OCI-LY7 (cell line): Measurements from ENCODE around the gene CLSTN2. TPM values are rescaled to one million over a fixed set of nuclear protein-coding genes. Genes with fewer than 3 reads are reported as not detected.

Experiments used
- BruUV-seq: library from RNA; stranded (reverse); fragments of 400-500 nt; replicated peaks from 2 replicates; lab custom pipeline; 2021; lab: Mats Ljungman, UMichigan
- CTCF ChIA-PET: fragments of 300-600 bp; sonication (Branson Sonifier 250); formaldehyde crosslinking; loops from one replicate; lab custom pipeline; 2022; ENCODE audit warnings: antibody characterized with exemption; ENCODE audit not compliant: unreplicated experiment; lab: Charles Lee
- POLR2A ChIA-PET: fragments of 300-600 bp; sonication (Branson Sonifier 250); formaldehyde crosslinking; loops from one replicate; lab custom pipeline; 2022; ENCODE audit warnings: antibody characterized with exemption; lab: Charles Lee
- DNase-seq: peaks from one replicate; pipeline ENCODE4 v3.0.0-alpha.2; 2015; ENCODE audit warnings: low spot score
- H2AFZ ChIP-seq: fragments of 200-600 bp; sonication (generic), shearing (Covaris generic); 2 replicates; pipeline ENCODE4 v1.6.1; 2014; ENCODE audit warnings: mild to moderate bottlenecking, antibody characterized with exemption, low read length, moderate library complexity
- H3K27ac ChIP-seq: fragments of 200-600 bp; sonication (generic); 2 replicates; pipeline ENCODE4 v1.5.1; 2014; ENCODE audit warnings: mixed run types, low read depth, mild to moderate bottlenecking, moderate library complexity, low read length, inconsistent platforms; ENCODE audit not compliant: poor library complexity, severe bottlenecking
- H3K36me3 ChIP-seq: fragments of 200-600 bp; sonication (generic); 2 replicates; pipeline ENCODE4 v1.6.1; 2014; ENCODE audit warnings: mild to moderate bottlenecking, antibody characterized with exemption, low read length, moderate library complexity, mixed read lengths; ENCODE audit not compliant: insufficient read depth
- H3K4me1 ChIP-seq: fragments of 200-600 bp; sonication (generic); 2 replicates; pipeline ENCODE4 v1.5.1; 2014; ENCODE audit warnings: mild to moderate bottlenecking, low read length; ENCODE audit not compliant: insufficient read depth, poor library complexity, severe bottlenecking
- H3K4me2 ChIP-seq: fragments of 200-600 bp; sonication (generic); 2 replicates; pipeline ENCODE4 v1.6.1; 2014; ENCODE audit warnings: mild to moderate bottlenecking, low read length
- H3K4me3 ChIP-seq: fragments of 200-600 bp; sonication (generic); 2 replicates; pipeline ENCODE4 v1.5.1; 2014; ENCODE audit warnings: mild to moderate bottlenecking, low read depth, low read length; ENCODE audit not compliant: poor library complexity, severe bottlenecking
- H3K79me2 ChIP-seq: fragments of 200-600 bp; sonication (generic); 2 replicates; pipeline ENCODE4 v1.6.1; 2016; ENCODE audit warnings: low read depth, mild to moderate bottlenecking, low read length, moderate library complexity, mixed read lengths; ENCODE audit not compliant: insufficient read depth
- H3K9me2 ChIP-seq: fragments of 200-600 bp; sonication (generic); 2 replicates; pipeline ENCODE4 v1.6.1; 2016; ENCODE audit warnings: mild to moderate bottlenecking, low read length, mixed read lengths; ENCODE audit not compliant: insufficient read depth
- H3K9me3 ChIP-seq: fragments of 200-600 bp; sonication (generic); 2 replicates; pipeline ENCODE4 v1.6.1; 2014; ENCODE audit warnings: mild to moderate bottlenecking, mixed run types, low read length, mixed read lengths
- H4K20me1 ChIP-seq: fragments of 200-600 bp; sonication (generic); 2 replicates; pipeline ENCODE4 v1.6.1; 2014; ENCODE audit warnings: mild to moderate bottlenecking, antibody characterized with exemption, low read length, moderate library complexity, mixed read lengths; ENCODE audit not compliant: insufficient read depth
- CTCF ChIP-seq: fragments of 200-600 bp; sonication (generic); conservative IDR thresholded peaks from 2 replicates; pipeline ENCODE4 v1.5.1; 2014; ENCODE audit warnings: mild to moderate bottlenecking, antibody characterized with exemption, low read length, moderate library complexity, mixed read lengths
- EZH2phosphoT487 ChIP-seq: fragments of 200-600 bp; sonication (generic); IDR thresholded peaks from 2 replicates; pipeline ENCODE4 v1.6.1; 2018; ENCODE audit warnings: low read depth, borderline replicate concordance, mild to moderate bottlenecking, mixed run types, antibody characterized with exemption, low read length, moderate library complexity, mixed read lengths
- intact Hi-C: fragments of 100-400 bp; cut with micrococcal nuclease; formaldehyde crosslinking; loops from one replicate; pipeline ENCODE4 v1.10.0; 2022; ENCODE audit not compliant: unreplicated experiment
- total RNA-seq, 2 experiments: library from RNA; depleted of rRNA in 1 of 2; stranded (reverse); fragments of >200 nt in 1 of 2; shearing (Covaris generic) in 1 of 2; gene quantifications; 2 replicates each; pipeline ENCODE4 v1.2.3, GENCODE V29; 2014 to 2022

The CLSTN2 gene
- total RNA-seq, 2 experiments from 2014 or later, result not detected

GRCh38 chr3:140178482-140178881 lies 243.5 kb downstream of the CLSTN2 start:
- Histone ChIP-seq H3K4me1 (no peaks in the 10 kb centered on the region), H3K9me2 (no peaks in the 10 kb centered on the region), H3K9me3 (no peaks in the 10 kb centered on the region), H3K79me2 (no peaks in the 10 kb centered on the region), H3K4me2 (no peak overlapping the region), H4K20me1 (no peaks in the 10 kb centered on the region), H3K27ac (no peak overlapping the region), H2AFZ (no peak overlapping the region), H3K4me3 (no peak overlapping the region), H3K36me3 (no peaks in the 10 kb centered on the region)
- intact Hi-C loops, result no loop called here
- ChIA-PET CTCF (no interaction called here), POLR2A (interaction anchor here (0.7 kb wide), 1 partner anchor 13 kb away, joined by 3 read pairs; no protein-coding TSS in a partner anchor)
- BruUV-seq, result no TSS peak
- DNase-seq, result no peak
- TF ChIP-seq CTCF, result no peak
- no peak for TF ChIP-seq EZH2phosphoT487

- Histone ChIP-seq H3K9me2 (no peaks in the 10 kb centered on the region), H4K20me1 (no peaks in the 10 kb centered on the region), H2AFZ (no peak overlapping the region), H3K79me2 (no peaks in the 10 kb centered on the region), H3K4me3 (no peak overlapping the region), H3K4me2 (no peak overlapping the region), H3K36me3 (no peaks in the 10 kb centered on the region), H3K27ac (no peak overlapping the region), H3K4me1 (no peaks in the 10 kb centered on the region), H3K9me3 (no peaks in the 10 kb centered on the region)
- ChIA-PET POLR2A (no interaction called here), CTCF (no interaction called here)
- TF ChIP-seq EZH2phosphoT487, result no peak
- no peak for TF ChIP-seq CTCF
- intact Hi-C loops, result no loop called here
- no peak for DNase-seq
- BruUV-seq, result no TSS peak
Observed at GRCh38 chr3:140180603-140181002, 245.6 kb downstream of the CLSTN2 start.

GRCh38 chr3:140185375-140185774 lies 250.4 kb downstream of the CLSTN2 start:
- intact Hi-C loops, result no loop called here
- H3K4me2 ChIP-seq, result no peak overlapping the region
- H3K9me2 ChIP-seq, result no peaks in the 10 kb centered on the region
- H3K4me3 ChIP-seq, result no peak overlapping the region
- no peak overlapping the region for H3K27ac ChIP-seq
- no TSS peak for BruUV-seq
- no peak for DNase-seq
- ChIA-PET POLR2A (interaction anchor here (1.1 to 1.6 kb wide), 2 partner anchors 10 to 47 kb away, joined by 3 to 4 read pairs; no protein-coding TSS in a partner anchor), CTCF (no interaction called here)
- no peak overlapping the region for H2AFZ ChIP-seq
- no peaks in the 10 kb centered on the region for H3K4me1 ChIP-seq
- no peaks in the 10 kb centered on the region for H4K20me1 ChIP-seq
- no peaks in the 10 kb centered on the region for H3K79me2 ChIP-seq
- TF ChIP-seq EZH2phosphoT487, result no peak
- no peak for TF ChIP-seq CTCF
- H3K9me3 ChIP-seq, result no peaks in the 10 kb centered on the region
- H3K36me3 ChIP-seq, result no peaks in the 10 kb centered on the region
